Right forelimb (tissue), 1 donor: ENCODE results near the gene ANGEL1.

Experiments used
- DNase-seq: peaks from one replicate; pipeline ENCODE4 v3.0.0-alpha.2; 2018

The ANGEL1 gene, protein sequence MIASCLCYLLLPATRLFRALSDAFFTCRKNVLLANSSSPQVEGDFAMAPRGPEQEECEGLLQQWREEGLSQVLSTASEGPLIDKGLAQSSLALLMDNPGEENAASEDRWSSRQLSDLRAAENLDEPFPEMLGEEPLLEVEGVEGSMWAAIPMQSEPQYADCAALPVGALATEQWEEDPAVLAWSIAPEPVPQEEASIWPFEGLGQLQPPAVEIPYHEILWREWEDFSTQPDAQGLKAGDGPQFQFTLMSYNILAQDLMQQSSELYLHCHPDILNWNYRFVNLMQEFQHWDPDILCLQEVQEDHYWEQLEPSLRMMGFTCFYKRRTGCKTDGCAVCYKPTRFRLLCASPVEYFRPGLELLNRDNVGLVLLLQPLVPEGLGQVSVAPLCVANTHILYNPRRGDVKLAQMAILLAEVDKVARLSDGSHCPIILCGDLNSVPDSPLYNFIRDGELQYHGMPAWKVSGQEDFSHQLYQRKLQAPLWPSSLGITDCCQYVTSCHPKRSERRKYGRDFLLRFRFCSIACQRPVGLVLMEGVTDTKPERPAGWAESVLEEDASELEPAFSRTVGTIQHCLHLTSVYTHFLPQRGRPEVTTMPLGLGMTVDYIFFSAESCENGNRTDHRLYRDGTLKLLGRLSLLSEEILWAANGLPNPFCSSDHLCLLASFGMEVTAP

DNA sequence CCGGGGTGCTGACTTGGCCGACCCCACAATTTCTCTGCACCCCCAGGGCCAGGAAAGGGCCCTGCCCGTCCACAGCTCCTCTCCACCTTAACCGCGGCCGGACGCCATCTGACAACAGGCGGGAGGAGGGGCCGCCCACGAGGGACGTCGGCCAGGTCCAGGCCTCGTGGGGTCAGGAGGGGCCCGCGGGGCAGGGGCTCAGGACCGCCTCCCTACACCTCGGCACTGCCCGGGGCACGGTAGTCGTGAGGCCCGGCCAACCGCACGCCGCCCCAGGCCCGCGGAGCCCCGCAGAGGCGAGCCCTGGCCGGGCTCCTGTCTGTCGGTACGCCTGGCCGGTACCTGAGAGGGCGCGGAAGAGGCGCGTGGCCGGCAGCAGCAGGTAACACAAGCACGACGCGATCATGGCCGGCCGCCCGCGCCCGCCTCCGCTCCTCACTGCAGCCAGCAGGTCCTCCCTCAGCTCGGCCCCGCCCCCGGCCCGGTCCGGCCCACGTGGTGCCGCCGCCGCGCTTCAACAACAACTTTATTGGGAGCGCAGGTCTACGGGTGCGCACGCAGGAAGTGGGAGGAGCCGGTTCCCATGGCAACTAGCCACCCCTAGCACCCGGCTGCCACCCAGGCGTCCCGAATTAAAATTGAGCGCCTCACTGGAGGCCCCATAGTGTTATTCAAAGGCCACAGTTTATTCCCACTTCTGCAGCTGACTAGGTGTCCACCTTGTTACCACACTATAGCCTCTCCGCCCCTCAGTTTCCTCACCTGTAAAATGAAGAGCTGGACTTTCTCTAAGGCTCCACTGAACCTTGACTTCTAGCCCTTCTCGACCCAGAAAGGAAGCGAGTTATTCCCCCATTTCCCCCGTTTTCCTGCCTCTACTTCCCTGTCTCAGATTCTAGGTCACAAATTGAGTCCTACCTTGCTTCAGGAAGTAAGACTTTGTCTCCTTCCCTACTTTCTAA is at the start of gene ANGEL1:
Gene ANGEL1 (minus strand): TSS at position 461 of the 962 bp plus-strand sequence. CDS start 55 bp downstream, at position 406.
- peak; percentile 96 for DNase-seq

DNA sequence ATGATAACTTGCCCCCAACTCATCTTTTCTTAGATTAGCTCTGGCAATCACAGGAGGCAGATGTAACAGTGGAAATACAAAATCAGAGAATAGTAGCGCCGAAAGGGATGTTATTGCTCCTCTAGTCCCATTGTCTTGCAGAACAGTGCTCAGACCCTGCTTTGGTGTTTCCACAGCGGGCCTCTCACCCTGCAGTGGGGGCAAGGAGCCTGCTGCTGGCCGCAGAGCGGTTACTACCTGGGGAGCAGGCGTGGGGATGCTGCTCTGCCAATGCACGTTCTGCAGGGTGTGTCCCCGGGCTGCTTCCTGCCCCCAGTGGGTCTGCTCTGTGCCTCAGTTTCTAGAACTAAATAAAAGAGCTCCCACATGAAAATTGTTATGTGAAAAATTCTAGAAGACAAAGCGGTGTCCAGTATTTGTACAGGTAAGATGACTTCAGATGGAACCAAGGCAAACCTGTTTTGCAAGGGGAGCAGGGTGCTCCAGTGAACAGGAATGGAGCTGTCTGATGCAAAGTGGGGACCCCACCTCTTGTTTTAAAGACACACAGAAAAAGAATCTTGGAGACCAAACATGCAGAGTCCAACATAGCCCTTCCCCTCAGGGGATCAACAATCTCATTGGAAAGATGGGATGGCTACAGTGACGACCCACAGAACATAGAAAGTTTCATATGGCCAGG is 49.0 kb upstream of the ANGEL1 start:
- no peak for DNase-seq

DNA sequence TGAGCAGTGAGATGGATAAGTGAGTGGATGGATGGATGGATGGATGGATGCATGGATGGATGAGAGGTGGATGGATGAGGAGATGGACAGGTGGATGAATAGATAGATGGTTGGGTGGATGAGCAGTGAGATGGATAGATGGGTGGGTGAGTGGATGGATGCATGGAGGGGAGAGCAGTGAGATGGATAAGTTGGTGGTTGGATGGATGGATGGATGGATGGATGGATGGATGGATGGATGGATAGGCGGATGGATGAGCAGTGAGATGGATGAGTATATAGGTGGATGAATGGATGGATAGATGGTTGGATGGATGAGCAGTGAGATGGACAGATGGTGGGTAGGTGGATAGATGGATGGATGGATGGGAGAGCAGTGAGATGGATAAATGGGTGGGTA is 44.1 kb upstream of the ANGEL1 start:
- no peak for DNase-seq

DNA sequence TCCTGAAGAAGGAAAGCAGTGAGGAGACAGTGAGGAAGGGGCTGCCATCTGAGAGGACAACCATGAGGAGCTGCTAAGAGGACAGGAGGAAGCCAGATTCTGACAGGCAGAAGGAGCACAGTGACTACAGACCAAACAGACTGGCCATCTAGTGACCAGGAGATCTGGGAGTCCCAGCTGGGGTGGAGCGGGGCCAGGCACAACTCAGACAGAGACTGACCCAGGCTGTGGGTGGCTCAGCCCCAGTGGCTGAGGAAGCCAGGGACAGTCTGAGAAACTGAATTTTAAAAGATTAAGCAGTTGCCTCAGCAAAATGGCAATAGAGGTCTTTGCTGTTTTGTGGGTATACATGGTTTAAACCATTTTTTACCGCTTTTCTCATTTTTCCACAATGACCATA is 42.4 kb upstream of the ANGEL1 start:
- no peak for DNase-seq

DNA sequence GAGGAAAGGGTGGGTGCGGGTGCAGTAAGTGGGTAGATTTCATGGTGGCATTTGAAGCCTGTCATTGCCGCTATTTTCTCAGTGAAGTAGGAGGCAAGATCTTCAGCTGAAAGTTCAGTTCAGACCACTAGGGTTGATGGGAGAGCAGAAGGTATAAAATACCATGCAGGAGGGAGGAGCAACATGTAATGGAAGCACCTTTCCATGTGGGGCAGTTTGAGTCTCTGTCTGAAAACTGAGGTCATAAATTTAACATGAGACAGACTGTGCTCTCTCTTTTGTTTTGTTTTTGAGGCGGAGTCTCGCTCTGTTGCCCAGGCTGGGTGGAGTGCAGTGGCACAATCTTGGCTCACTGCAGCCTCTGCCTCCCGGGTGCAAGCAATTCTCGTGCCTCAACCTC is 36.2 kb upstream of the ANGEL1 start:
- DNase-seq, result no peak

DNA sequence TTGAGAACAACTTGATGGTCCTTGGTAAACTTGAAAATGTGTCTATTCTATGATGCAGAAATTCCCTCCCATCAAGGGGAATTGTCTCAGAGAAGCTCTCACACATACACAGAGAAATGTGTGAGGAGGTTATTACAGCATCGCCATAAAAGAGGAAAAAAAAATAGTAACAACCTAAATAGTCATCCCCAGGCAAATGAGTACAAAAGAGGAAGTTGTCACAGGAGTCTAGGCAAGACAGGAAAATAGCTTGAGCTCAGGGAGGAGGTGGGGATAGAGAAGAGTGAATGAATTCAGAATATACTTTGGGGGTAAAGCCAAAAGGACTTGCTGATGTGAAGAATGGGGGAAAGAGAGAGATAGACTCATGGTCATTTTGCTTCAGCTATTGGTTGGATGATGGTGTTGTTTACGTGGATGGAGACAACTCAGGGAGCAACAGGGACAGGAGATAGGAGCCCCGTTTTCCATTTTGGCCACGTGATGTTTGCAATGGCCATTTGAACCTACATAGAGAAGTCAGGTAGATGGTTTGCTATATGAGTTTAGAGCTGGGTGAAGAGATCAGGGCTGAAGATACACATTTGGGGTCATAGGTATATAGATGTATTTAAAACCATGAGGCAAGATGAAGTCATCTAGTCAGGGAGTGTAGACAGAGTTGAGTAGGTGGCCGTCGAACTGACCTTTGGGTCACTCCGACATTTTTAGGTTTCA is 33.8 kb upstream of the ANGEL1 start:
- no peak for DNase-seq

DNA sequence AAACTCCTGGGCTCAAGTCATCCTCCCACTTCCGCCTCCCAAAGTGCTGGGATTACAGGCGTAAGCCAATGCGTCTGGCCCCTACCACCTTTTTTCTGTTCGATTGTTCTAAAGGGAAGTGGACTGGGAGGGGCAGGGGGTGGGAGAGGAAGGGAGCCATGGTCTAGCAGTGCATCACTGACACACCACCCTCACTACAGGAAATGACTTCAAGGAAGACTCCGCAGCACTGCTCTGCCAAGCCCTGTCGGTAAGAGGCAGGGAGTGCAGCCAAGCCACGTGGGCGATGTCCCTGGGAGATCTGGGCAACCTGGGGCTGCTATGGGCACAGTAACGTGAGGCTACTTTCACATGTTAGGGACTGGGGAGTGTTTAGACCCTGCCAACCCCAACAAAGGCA is 31.5 kb upstream of the ANGEL1 start:
- no peak for DNase-seq

DNA sequence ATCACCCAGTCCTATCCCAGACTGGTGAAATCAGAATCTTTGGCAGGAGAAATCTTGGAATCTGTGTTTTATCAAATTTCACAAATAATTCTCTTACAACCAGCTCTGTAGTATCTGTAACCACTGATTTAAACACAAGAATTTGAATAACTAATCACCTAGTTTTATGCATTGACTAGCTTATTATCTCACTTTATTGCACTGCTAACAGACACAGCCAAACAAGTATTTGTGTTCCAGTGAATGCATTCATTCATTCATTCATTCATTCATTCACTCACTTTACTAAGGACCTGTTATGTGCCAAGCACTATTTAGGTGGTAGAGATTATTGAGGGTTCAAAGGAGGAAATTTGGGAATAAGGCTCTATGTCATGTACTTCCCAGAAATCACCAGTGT is 29.7 kb upstream of the ANGEL1 start:
- no peak for DNase-seq

DNA sequence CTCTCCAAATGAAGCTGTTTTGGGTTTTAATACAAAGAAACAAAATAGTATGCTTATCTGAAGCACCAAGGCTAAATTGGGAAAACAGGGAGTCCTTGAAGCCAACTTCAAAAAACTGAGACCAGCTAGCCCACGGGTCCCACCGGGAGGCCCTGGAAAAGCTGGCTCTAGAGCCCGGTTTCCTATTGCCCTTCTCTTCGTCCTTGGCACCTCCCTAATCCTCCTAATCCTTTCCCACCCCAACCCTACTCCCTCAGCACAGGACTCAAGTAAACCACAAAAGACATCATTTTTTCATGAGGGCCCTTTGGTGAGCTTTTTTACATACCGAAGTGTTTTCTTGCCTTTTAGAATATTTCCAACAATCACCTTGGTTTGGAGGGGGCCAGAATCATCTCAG is 24.8 kb upstream of the ANGEL1 start:
- DNase-seq, result no peak

DNA sequence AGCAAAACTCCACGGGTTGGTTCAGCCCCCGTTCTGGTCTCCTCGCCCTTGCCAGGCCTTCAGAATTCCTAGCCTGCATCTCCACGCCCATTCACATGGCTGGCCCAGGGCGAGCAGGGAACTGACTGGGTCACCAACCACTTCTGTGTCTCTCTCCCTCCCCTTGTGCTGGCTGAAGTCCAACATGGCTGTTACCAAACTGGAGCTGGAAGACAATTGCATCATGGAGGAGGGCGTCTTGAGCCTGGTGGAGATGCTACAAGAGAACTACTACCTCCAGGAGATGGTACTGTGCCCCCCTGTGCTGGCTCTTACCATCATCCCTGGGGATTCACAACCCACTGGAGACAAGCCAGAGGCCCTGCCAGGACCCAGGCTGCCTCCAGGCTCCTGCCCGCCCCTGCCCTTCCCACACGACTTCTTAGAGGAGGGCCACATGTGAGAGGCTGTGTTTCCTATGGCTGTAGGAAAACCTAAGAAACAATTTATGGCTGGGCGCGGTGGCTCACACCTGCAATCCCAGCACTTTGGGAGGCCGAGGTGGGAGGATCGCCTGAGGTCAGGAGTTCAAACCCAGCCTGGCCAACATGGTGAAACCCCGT is 23.4 kb upstream of the ANGEL1 start:
- no peak for DNase-seq

DNA sequence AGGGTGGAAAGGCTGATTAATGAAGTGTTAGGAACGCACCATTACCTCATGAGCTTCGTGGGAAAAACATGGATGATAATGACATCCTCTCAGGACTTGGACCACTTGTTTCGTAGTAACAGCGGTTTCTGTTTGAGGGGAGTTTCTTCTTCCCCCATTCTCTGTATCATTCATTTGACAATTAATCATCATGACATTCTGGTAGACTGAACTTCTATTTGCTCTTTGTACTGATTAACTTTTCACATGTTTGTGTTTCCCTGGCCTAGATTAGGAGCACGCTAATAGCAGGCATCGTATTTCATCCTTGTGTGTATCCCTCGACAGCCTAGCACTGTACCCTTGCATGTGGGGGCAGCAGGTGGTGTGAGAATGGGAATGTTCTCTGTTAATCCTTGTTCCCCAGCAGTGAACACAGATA is 21.6 kb upstream of the ANGEL1 start:
- no peak for DNase-seq

DNA sequence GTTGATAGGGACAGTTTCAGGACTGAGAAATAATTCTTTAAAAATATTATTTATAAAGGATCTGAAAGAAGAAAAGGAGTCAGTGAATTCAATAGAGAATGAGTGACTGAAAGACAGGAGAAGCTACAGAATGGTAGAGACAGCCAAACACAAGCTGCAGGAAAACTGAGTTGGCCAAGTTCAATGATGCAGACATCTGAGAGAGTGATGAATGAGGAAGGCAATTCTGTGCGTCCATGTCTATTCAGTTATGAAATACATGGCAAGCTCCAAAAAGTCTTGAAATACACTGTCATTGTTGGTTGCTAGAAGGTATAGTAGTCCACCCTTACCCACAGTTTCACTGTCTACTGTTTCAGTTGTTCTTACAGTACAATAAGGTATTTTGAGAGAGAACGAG is 20.3 kb upstream of the ANGEL1 start:
- no peak for DNase-seq

DNA sequence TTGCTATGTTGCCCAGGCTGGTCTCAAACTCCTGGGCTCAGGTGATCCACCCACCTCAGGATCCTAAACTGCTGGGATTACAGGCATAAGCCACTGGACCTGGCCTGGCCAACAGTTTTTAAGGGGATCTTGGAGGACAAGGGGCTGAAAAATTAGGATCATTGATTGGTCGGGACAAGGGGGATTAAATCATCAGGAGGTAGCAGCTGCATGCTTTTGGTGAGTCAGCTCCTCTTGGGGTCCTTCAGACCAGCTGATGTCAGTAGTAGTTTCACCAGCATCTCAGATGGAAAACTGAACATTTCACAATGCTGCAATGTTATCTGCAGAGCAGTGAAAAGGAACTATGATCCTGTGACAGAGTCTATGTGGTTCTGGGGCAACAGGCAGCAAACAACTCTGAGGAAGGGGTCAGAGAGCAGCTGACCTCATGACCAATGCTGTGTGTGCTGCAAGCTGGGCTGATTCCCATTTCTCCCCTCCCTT is 19.9 kb upstream of the ANGEL1 start:
- no peak for DNase-seq

DNA sequence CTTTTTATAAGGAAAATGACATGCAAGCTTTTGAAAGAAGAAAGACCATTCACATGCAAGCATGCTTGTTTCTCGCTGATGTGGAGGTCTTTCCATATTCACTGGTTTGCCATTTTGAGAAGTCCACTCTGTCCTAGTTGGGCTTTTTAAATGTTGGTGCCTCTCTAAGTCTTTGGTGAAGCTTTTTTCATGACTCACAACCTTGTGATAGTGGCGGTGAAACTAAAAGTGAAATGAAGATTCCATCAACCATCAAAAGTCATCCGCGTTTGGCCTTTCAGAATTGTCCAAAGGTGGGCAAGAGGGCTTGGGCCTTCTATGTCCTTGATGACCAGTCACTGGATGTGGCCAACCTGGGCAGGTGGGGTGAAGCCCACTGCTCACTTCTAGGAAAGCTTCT is 17.9 kb upstream of the ANGEL1 start:
- DNase-seq, result no peak

DNA sequence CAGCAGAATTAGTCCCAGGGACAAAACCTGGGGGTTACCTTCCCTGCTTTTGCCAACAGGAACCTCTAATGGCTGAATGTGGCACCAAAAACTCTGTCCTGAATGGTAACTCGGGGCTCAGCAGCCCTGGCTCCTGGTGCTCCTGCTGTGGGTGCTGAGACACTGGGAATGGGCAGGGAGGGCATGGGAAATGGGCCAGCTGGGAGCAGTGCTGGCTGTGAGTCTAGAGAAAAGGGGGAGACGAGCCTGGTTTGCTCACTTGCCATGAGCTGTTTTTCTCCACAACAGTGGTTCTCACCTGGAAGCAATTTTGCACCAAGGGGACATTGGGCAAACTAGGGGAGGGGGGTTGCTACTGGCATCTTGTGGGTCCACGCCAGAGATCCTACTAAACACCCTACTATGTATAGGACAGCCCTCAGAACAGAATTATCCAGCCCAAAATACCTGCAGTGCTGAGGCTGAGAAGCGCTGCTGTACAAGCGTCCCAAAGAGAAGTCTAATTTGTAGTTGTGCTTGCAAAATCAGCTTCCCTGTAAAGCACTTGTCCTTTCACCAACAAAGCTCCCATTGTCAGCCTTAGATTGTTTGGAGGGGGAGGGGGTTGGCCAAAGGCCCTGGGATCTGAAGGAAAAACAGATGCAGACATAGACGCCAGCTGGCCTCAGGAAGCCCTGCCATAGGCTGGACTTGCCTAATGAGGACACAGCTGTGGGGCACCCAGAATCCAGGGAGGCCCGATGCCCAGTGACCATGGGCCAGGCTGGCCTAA is 17.2 kb upstream of the ANGEL1 start:
- DNase-seq, result peak; percentile 70

DNA sequence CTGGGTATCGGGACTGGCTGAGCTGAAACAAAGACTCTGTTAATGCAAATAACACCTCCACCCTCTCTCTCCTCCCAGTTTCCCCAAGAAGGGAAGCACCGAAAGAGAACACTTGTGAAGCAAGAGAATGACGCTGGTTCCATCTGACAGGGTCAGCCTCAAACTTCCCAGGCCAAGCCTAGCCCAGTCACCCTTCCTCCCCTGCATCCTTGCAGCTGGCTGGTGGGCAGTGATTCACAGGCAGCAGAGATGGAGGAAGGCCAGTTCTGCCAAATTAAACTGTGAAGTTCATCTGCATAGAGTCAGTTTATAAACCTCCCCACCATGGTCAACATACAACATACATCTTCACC is 16.3 kb upstream of the ANGEL1 start:
- DNase-seq, result no peak

DNA sequence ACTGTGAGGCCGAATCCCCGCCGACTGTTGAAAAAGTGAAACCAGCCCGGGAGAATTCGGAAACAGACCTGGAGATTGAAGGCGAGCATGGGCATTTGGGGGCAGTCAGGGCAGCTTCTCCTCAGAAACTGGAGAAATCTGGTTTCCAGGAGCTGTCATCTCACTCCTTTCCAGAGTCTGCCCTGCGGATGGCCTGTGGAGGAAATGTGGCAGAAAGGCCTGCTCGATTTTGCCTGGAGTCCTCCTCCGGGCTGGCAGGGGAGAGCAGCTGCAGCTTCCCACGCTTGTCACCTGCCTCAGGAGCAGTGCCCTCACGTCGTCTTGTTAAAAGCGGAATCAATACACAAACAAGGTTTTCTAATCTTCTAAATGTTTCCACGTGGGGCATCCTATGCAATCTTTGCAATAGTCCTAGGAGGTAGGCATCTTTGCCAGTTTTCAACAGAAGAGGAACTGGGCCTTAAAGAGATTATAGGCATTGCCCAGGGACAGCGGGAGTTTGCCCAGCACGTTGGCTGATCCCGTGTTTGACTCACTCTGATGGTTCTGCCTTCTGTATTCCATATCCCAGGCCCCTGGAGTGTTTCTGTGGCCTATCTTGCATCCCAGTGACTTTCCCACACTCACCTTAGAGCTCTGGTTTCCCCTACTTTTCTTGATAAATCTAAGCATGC is 15.8 kb upstream of the ANGEL1 start:
- no peak for DNase-seq

DNA sequence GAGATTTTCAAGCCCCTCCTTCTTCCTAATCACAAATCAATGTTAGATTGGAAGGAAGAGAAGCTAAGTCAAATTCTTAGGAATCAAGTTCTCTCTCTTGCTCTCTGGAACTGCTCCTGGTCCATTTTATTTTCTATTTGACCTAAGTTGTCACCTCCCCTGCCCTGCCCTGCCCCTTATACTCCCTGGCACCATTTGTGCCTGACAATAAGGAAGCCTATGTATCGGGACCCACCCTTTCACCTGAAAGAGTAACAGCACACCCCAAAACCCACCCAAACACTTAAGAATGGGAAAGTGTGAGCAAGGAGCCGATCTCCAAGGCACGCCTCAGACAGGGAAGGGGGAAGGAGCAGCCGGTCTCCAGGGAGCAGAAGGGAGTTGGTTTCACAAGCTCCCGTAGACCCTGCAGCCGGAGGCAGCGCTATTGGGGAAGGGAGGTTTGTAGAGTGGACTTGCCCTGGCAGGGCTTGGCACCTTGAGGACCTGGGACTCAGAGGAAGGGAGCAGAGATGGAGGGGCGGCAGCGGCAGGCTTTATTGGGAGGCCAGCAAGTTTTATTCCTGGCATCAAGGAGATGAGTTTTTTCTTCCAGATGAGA is 15.1 kb upstream of the ANGEL1 start:
- no peak for DNase-seq

DNA sequence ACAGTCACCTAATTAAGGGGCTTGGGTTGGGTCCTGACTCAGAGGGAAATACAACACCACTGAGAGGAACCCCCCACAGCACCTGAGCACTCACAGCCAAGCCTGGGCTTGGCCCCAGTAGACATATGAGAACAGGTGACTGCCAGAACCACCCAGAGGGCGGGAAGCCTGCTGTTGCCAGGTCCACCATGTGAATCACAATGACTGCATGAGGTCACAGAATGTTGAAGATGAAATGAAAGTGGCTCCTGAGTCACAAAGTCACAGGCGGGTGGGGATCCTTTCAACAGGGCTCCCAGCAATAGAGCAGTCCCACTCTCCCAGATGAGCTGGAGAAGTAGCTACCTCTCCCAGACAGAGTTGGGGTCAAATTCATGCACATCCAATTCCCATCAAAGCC is 13.4 kb upstream of the ANGEL1 start, which contains the start of gene LRRC74A:
Gene LRRC74A (plus strand): TSS at position 287 of the 400 bp plus-strand sequence. CDS start 290 bp downstream, outside the sequence.
- no peak for DNase-seq

DNA sequence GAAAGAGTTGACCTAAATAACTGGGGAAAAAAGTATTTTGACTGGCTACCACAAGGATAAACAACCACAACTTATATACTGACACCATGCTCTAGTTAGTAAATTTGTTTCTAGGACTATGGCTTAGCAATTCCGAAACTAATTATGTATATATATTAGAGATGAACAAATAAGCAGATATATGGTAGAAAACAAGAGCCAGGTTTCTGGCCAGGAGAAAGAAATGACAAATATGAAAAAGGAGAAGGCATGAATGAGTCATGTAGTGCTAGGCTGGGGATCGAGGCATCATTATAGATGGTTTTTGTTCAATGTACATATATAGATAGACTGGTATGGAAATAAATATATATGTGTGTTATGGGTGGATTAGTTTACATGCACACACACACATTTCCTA is 8.0 kb upstream of the ANGEL1 start:
- no peak for DNase-seq
